GM12875 (cell line): ENCODE measurements around the gene ZNF787.

Experiments
- H3K4me3 ChIP-seq: one replicate; pipeline ENCODE4 v1.5.1; 2011; ENCODE audit warnings: low read depth, low read length, control low read depth
- CTCF ChIP-seq: IDR thresholded peaks from 2 replicates; pipeline ENCODE4 v1.5.1; 2011; ENCODE audit warnings: low read depth, mild to moderate bottlenecking, control low read depth, inconsistent platforms, low read length, moderate library complexity, borderline replicate concordance; ENCODE audit not compliant: insufficient read depth

ZNF787 gene

GRCh38 chr19:56086671-56087430, 34.2 kb downstream of the ZNF787 start:
- no peak overlapping the region for H3K4me3 ChIP-seq
- TF ChIP-seq CTCF = no peak

GRCh38 chr19:56085571-56086275, 35.4 kb downstream of the ZNF787 start:
- no peak overlapping the region for H3K4me3 ChIP-seq
- TF ChIP-seq CTCF = no peak

GRCh38 chr19:56084835-56085536, 36.1 kb downstream of the ZNF787 start:
- TF ChIP-seq CTCF = no peak
- no peak overlapping the region for H3K4me3 ChIP-seq

GRCh38 chr19:56083668-56084067, 37.4 kb downstream of the ZNF787 start:
- no peak for TF ChIP-seq CTCF
- no peak overlapping the region for H3K4me3 ChIP-seq

- TF ChIP-seq CTCF = peak; percentile 77
- H3K4me3 ChIP-seq = peak overlapping the region; percentile 49
Observed at GRCh38 chr19:56080669-56081401, 40.3 kb downstream of the ZNF787 start.

GRCh38 chr19:56079609-56080008, 41.5 kb downstream of the ZNF787 start:
- H3K4me3 ChIP-seq = no peak overlapping the region
- no peak for TF ChIP-seq CTCF
